HG03442 (cell line): ENCODE measurements around the gene DMD.
"Not testable (repeated sequence)": the region's sequence is repeated elsewhere in the genome, so short reads cannot be mapped to it uniquely, and the experiment has no call there.

Experiments used
- ATAC-seq: cut with Tn5 transposase; IDR thresholded peaks from one replicate; pipeline ENCODE4 v1.9.1; 2021; ENCODE audit warnings: mild to moderate bottlenecking, moderate library complexity; ENCODE audit not compliant: unreplicated experiment

The DMD gene

GRCh38 chrX:31377821-31378220 lies 1833.5 kb downstream of the DMD start:
- ATAC-seq = not testable (repeated sequence)

- no peak for ATAC-seq
These were observed 1834.8 kb downstream of the DMD start for GRCh38 chrX:31376408-31377022.

GRCh38 chrX:31374786-31375185 lies 1836.6 kb downstream of the DMD start:
- ATAC-seq = no peak

GRCh38 chrX:31371956-31372355 lies 1839.4 kb downstream of the DMD start:
- ATAC-seq = no peak

- no peak for ATAC-seq
These were observed 1843.5 kb downstream of the DMD start for GRCh38 chrX:31367816-31368215.

GRCh38 chrX:31366041-31366440 lies 1845.3 kb downstream of the DMD start:
- ATAC-seq = no peak

GRCh38 chrX:31356275-31357212 lies 1854.8 kb downstream of the DMD start:
- no peak for ATAC-seq

- no peak for ATAC-seq
These were observed 1856.0 kb downstream of the DMD start for GRCh38 chrX:31355206-31355955.

- no peak for ATAC-seq
These were observed 1858.3 kb downstream of the DMD start for GRCh38 chrX:31353095-31353494.

- no peak for ATAC-seq
These were observed 1860.6 kb downstream of the DMD start for GRCh38 chrX:31350808-31351074.

GRCh38 chrX:31349515-31349914 lies 1861.8 kb downstream of the DMD start:
- no peak for ATAC-seq

- ATAC-seq = no peak
These were observed 1870.8 kb downstream of the DMD start for GRCh38 chrX:31340587-31340986.

- ATAC-seq = no peak
These were observed 1872.4 kb downstream of the DMD start for GRCh38 chrX:31338991-31339350.

GRCh38 chrX:31337332-31337731 lies 1874.0 kb downstream of the DMD start:
- no peak for ATAC-seq

- ATAC-seq = no peak
These were observed 1874.9 kb downstream of the DMD start for GRCh38 chrX:31336419-31336818.

- no peak for ATAC-seq
These were observed 1876.4 kb downstream of the DMD start for GRCh38 chrX:31334997-31335396.

- ATAC-seq = no peak
These were observed 1878.1 kb downstream of the DMD start for GRCh38 chrX:31333165-31333831.

GRCh38 chrX:31331928-31332327 lies 1879.4 kb downstream of the DMD start:
- no peak for ATAC-seq

- no peak for ATAC-seq
These were observed 1880.3 kb downstream of the DMD start for GRCh38 chrX:31331015-31331414.

GRCh38 chrX:31329298-31329697 lies 1882.1 kb downstream of the DMD start:
- peak; percentile 79 for ATAC-seq

GRCh38 chrX:31323658-31324057 lies 1887.7 kb downstream of the DMD start:
- peak; percentile 89 for ATAC-seq
